HG02943 (cell line): ENCODE results near the gene INHBA.

Source experiments
- ATAC-seq: cut with Tn5 transposase; IDR thresholded peaks from one replicate; pipeline ENCODE4 v1.9.1; 2021; ENCODE audit warnings: mild to moderate bottlenecking, low read depth, moderate library complexity; ENCODE audit not compliant: unreplicated experiment

The INHBA gene

DNA sequence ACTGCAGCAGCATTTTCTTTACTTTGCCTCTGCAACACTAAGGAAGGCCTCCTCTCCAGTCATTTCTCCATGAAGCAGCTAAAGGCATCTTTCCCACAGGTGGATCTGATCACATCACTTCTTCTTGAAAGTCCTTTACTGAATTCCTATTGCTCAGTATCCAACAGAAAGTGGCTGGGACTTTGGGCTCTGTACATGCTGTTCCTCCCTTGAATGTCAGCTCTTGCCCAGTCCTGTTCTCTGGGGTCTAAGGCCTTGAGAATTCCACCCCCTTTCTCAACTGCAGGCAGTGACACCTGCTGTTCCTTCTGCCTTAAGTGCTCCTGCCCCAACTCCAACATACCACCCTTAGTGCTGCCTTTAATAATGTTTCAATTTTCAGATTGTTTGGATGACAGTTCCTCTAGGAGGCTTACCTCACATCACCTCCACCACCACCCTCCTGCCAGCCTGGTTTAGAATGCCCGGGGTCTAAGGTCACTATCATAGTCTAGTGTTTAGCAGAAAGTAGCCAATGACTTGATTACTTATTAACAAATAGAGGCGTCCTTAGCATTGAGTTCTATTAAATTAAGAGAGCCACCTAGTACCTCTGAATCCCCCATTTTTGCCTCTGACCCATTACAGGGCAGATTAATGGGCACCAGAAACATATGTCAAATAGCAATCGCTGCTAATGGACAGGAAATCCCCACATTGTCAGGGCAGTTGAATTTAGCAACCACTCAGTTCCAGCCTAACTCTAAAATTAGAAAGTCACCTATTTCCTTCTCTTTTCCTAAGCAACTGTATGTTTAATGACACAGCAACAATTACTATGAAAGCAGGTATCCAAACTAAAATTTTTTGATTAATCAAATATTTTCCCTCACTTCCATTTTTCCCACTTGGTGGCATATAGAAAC lies 11.4 kb downstream of the INHBA start:
- ATAC-seq = no peak

DNA sequence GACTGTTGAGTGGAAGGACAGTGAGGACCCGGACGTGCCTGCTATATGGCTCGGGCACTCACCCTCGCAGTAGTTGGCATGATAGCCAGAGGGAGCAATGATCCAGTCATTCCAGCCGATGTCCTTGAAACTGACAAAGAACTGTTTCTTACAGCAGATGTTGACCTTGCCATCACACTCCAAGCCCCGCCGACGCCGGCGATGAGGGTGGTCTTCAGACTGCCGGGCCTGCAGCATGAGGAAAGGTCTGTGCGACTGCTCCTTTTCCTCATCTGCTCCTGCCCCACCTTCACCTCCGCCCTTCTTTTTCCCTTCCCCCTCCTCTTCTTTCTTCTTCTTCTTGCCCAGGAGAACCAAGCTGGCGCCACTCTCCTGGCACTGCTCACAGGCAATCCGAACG lies 13.1 kb downstream of the INHBA start:
- ATAC-seq = no peak

DNA sequence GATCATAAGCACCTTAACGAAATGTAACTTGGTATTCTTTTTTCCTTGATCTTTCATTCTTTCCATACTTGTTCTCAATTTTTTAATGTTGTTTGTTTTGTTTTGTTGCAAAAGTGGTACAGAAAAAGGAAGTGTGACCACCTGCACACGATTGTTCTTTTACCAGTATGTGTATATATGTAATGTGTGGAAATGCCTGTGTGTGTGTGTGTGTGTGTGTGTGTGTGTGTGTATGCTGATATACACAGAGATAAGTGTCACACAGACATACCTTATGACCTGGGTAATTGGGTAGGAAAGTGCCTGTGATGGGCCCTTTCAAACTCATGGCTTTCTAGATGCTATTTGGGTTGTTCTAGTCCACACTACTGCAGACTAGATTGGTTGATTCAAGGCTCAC lies 14.0 kb downstream of the INHBA start:
- no peak for ATAC-seq

DNA sequence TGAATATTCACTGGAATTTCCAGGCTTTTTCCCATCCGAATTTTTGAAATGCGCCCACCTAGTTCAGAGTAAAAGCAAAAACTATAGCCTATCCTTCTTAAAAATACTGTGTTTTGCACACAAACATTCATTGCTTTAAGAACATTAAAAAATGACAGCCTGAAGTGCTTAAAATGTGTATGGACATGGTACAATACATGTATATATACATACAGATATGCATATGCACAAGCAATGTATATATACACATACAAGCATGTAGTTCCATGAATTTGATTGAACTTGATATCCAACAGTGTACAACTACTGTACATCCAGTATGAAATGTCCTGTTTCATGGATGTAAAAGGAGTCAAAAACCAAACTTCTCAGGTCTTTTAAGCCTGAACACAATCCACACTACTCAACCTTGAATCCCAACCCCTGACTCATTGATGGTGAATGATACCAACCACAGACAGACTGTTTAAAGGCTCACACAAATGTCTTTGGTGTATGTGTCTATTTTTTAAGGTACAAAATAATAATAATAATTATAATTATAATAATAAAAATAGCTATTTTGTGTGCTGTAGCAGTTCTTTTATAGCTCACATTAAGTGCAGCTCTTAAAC lies 14.8 kb downstream of the INHBA start:
- ATAC-seq = no peak

DNA sequence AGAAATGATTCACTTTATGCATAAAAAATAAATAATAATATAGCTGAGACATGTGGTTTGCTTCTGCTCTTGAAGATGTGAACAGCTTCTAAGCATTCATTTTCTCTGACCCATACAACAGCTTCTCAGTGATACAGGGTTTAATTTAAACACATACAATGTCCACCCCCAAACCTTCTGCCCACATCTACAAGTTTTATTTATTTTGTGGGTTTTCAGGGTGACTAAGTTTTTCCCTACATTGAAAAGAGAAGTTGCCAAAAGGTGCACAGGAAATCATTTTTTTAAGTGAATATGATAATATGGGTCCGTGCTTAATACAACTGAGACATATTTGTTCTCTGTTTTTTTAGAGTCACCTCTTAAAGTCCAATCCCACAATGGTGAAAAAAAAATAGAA lies 17.2 kb downstream of the INHBA start:
- no peak for ATAC-seq

DNA sequence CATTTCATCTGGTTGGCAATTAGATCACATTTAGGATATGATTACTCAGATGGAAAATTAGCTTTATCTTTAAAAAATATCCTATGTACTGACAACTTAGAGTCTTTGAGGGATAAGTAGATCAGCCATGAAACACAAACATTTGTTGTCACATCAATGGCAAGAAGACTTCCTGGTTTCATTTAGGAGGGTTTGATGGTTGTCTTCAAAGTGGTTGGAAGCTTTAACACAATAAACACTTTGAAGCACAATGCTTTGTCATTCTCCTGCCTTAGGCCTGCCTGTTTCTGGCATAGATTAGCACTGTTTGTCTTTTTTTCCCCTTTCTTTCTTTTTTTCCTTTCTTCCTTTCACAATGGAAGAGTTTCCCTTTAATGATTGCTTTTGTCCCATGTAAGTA lies 20.5 kb downstream of the INHBA start:
- no peak for ATAC-seq

DNA sequence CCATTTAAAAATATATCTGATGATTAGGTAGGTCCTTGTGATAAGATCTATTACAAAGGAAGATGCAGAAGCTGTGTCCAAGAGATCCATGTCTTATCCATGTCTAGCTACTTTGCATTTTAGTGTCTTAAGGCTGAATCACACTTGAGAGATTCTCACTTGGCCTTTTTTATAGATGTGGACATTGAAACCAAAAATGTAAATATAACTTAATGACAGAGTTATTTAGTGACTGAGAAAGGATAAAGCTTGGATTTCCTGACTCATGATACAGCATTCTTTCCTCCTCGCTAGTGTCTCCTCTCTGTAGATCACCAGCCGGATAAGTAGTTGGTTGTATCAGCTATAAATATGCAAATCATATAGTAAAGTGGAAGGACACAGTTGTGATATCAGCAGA lies 23.3 kb downstream of the INHBA start:
- ATAC-seq = no peak

DNA sequence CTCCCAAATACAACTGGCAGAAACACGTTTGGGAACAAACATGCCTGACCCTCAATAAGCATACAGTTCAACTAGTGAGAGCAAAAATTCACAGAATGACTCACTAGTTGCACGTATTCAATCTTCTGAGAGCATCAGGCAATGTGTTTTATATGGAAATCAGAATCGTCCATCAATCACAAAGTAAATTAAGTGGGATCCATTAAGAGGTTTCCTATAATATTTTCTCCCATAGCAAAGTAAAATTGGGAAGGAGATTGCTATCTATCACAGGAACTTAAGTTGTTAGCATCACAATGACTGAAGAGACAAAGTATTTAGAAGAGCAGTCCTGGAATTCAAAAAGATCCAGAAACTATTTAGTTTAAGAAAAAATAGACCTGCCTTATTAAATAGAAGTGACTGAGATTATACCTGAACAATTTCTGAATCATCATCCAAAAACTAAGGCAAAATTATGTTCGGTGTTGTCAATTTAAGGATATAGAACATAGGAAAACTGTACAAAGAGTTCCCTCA lies 28.3 kb downstream of the INHBA start:
- no peak for ATAC-seq

DNA sequence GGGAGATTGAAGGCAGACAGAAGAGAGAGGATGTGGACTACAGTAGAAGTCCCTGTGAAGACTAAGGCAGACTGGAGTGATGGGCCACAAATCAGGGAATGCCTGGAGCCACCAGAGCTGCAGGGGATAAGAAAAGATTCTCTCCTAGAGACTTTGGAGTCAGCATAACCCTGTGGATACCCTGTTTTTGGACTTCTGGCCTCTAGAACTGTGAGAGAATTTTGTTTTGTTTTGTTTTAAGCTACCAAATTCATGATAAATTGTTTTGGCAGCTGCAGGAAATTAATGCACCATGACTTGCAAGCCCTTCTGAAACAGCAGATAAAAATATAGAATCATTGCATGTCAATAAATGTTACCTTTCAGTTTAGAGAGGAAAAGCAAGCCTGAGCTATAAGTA lies 41.3 kb downstream of the INHBA start:
- ATAC-seq = no peak

DNA sequence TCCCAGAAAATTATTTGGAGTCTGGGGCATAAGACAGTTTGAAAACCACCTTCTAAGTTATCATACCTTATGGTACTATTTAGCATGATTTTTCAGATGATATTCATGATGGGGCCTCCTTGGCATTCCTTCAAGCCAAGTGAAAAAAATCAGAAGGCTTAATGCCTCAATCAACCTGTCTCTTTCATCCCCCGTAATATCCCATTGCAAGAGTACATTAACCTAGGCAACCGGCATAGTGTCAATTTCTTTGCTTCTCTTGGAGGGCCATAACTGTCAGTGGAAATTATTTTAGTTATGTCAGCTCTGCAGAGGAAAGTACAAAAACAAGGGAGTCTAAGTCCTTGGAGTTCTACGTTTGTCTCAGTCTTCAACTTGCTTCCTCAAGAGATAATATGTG lies 43.4 kb downstream of the INHBA start:
- no peak for ATAC-seq

DNA sequence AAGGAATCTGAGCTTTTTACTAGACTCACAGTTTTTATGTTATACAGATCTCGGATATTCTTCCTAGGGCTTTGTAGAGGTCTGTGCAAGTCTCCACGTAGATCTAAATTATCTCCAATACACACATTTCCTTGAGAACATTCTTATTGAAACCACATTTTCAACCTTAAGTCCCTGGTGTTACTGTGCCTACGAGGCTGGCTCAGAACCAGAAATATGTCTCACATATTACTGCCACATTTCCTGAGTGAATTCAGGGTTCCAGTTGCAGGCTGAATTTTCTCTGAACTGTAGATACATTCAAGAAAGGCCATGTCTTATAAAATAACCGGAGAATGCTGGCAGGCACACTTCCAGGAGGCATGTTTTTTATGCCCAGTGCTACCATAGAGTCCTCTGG lies 46.5 kb downstream of the INHBA start:
- ATAC-seq = no peak

DNA sequence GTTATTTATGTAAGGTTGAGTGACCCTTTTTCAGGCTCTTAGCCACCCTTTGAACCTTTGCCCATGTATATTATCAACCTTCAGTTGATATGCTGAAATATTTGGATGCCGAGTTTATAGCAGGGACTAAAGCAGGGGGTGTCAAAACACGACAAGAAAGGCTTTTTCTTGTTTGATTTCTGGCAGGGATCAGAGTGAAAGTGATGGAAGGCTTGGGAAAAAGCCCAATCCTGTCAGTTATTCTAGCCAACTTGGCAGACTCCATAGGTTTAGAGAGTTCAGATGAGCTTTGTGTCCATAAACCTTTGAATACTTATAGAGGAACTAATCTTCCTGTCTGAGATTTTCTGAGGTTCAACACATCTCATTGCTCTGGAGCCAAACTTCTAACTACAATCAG lies 47.5 kb downstream of the INHBA start:
- no peak for ATAC-seq

DNA sequence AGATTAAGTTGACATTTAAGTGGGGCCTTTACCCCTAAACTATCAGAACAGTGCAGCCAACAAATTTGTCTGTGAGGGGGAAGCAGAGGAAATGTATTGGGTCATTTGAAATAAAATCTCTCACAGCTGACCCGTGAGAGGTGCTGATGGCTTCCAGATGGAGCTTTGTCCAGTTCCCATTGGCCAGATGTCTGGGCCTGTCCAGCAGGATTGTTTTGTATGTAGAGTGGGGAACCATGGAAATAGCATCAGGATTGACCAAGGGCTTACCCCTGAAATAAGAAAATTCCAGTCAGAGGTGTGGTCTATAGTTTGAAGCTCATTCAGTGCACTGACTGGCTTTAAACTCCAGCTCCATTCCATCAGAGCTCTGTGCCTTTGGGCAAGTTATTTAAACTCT lies 50.6 kb downstream of the INHBA start:
- ATAC-seq = no peak

DNA sequence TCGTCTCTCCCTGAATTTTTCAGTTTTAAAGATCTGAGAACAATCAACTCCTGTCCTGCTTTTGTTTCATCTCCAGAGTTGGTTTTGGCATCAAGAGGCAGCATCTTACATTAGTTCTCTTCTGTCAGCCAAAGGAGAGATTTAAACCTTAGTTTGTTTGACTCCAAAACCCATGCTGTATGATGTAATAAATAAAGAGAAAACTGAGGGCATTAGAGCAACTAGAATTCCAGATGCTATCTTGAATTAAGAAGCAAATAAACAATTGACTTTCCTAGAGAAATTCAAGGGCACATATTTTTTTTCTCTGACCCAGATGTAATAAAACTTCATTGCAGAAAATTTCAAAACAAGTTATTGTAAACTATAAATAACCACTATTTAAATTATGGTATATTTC lies 54.4 kb downstream of the INHBA start:
- no peak for ATAC-seq

DNA sequence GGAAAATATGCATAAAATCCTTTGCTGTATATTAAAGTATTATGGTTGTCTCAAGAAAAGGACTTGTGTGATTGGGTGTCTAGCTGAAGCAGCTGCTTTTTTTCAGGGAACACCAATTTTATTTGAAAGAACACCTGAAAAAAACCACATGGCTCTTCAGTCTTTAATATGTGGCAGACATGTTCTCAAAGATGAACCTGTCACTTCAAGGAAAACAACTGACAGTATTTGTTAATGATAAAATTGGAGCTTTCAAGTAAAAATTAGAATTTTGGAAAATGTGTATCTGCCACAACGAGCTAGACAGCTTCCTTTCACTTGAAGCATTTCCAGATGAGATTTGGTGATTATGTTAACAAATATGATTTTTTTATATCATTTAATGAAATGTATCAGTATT lies 59.3 kb downstream of the INHBA start:
- ATAC-seq = no peak

DNA sequence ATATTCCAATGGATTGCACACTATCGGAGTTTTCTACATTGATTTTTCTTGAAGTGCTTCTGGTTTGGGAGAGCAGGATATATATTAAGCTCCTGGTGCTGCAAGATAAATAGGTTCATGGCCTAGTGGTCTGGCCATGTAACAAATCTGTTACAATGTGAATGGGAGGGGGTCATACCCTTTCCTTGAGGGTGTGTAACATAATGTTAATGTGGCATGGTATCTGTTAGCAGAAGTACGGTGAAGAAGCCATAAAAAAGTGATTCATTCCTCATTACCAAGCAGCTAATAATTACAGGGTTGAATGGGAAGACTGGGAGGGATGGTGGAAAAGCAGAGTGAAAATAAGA lies 61.2 kb downstream of the INHBA start:
- ATAC-seq = no peak

DNA sequence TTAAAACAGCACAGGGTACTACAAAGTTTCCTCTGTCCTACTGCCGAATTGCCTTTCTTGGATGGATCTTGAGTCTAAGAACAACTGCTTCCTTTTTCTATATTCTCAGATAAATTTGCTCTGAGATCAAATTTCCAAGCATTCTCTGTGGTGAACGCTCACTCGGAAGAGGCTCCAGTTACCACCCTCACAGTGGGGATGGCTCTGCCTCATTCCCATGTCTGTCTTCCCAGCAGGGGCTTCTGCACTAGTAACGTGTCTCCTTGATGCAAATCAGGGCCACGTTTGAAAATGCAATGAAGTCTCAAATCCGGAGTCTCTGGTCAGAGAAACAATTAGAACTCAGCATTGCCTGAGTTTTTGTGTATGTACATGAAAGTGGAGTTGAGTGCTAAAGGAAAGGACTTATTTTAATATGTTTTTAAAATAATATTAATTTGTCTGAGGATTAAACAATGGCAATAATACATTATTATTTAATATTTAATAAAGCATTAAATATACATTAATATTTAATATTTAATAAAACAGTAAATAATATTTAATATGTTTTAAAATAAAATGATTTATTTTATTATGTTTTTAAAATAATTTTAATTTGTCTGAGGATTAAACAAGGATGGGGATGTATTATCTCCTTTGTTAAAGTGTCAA lies 61.8 kb downstream of the INHBA start:
- no peak for ATAC-seq

DNA sequence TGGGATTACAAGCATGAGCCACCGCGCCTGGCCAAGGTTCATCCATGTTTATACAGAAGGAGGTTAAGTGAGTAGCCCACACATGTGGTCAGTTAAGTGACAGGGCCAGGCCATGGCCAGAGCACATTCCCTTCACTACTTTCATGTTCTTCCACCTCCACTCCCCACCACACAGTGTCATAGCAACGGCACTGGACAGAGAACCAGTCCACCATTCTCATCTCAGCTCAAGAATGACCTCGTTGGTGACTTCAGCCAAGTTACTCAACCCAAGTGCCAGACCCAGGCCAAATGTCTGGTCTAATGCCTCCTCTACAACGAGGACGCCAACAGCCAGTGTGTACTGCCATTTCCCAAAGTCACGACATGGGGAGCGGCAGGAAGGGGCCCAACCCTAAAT lies 62.4 kb downstream of the INHBA start:
- ATAC-seq = no peak

DNA sequence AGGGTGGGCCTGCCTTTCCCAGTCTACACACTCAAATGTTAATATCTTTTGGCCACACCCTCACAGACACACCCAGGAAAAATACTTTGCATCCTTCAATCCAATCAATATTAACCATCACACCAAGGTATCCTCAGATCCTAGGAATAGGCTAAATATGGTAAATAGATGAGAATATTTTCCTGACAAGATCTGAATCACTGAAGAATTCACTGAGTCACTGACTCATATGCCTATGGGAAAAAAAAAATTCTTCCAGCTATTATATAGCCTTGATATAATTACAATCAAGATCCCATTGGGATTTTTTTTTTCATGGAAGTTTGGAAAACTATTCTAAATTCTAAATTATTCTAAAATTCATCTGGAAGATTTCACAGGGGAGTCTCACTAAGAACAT lies 65.8 kb downstream of the INHBA start:
- ATAC-seq = no peak
